ENCODE results near the gene DQX1.

Gene DQX1

GRCh38 chr2:74515981-74516633 lies 9.9 kb downstream of the DQX1 start:
- H3K4me3 ChIP-seq (replicated peaks; ENCODE audit: low read depth, low read length) = no peak overlapping the region
- peak; percentile 47 for DNase-seq (ENCODE audit: low read depth)
- TF ChIP-seq CTCF (IDR thresholded peaks at IDR 0.05; ENCODE audit: low read length, missing control alignments) = no peak

- no peak for TF ChIP-seq CTCF (IDR thresholded peaks at IDR 0.05; ENCODE audit: low read length, missing control alignments)
- H3K4me3 ChIP-seq (replicated peaks; ENCODE audit: low read depth, low read length) = no peak overlapping the region
- DNase-seq (ENCODE audit: low read depth) = no peak
These were observed 10.6 kb downstream of the DQX1 start for GRCh38 chr2:74515271-74515980.

GRCh38 chr2:74514368-74515270 lies 11.4 kb downstream of the DQX1 start, which contains the start of gene TLX2:
Gene TLX2, plus strand, starts transcription at chr2:74514450. Its CDS starts 357 bp downstream, at chr2:74514807.
- no peak within 1 kb of the TSS for H3K4me3 ChIP-seq (replicated peaks; ENCODE audit: low read depth, low read length)
- DNase-seq (ENCODE audit: low read depth) = no peak
- TF ChIP-seq CTCF (IDR thresholded peaks at IDR 0.05; ENCODE audit: low read length, missing control alignments) = no peak

- no peak overlapping the region for H3K4me3 ChIP-seq (replicated peaks; ENCODE audit: low read depth, low read length)
- no peak for DNase-seq (ENCODE audit: low read depth)
- no peak for TF ChIP-seq CTCF (IDR thresholded peaks at IDR 0.05; ENCODE audit: low read length, missing control alignments)
These were observed 12.2 kb downstream of the DQX1 start for GRCh38 chr2:74513605-74514367.

GRCh38 chr2:74512744-74513604 lies 13.1 kb downstream of the DQX1 start:
- no peak for TF ChIP-seq CTCF (IDR thresholded peaks at IDR 0.05; ENCODE audit: low read length, missing control alignments)
- H3K4me3 ChIP-seq (replicated peaks; ENCODE audit: low read depth, low read length) = no peak overlapping the region
- DNase-seq (ENCODE audit: low read depth) = no peak

Data from fibroblast of pulmonary artery (primary cell).